HG02870 (cell line): Measurements from ENCODE around the gene CYTIP.

Source experiments
- ATAC-seq: cut with Tn5 transposase; IDR thresholded peaks from one replicate; pipeline ENCODE4 v1.9.1; 2021; ENCODE audit warnings: mild to moderate bottlenecking, moderate library complexity; ENCODE audit not compliant: unreplicated experiment

The CYTIP gene

DNA sequence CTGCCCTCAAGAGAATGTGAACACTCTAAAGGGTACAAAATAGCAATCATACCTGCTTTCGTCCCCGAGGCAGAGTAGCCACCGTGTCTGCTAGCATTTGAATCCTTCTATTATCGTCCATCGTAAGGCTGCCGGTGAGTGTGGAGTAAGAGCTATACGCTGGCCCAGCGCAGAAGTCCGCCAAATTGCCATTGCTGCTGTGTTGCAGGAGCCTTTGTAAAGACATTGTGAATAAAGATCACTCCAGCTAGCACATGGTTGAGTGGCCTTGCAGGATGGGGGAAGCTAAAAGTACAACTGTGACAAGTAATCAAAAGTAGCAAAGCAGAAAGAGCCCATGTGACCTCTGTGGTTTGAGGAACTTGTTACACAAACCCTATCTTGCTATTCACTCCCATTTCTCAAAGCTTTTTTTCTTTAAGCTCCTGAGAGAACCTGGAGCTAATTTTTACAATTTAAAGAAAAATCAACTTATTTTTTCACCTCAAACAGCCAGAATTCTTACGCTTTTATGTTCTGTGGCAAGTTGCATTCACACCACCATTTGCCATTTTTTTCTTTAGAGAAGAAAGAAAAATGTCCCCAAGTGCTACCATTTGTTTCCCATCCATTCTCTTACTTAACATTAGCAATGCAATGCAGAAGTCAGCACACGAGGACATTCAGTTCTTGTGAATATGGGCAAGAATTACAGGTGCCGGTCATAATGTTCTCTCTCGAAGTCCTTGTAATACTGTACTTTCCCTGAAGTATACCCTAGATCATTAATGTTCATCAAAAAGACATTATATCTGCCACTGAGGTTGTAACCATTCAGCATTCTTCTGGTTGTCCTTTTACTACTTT is at the start of gene CYTIP:
TSS of gene CYTIP (minus strand) at position 295 of the 846 bp plus-strand sequence. CDS start at position 226, 69 bp downstream.
- peak; percentile 41 for ATAC-seq

DNA sequence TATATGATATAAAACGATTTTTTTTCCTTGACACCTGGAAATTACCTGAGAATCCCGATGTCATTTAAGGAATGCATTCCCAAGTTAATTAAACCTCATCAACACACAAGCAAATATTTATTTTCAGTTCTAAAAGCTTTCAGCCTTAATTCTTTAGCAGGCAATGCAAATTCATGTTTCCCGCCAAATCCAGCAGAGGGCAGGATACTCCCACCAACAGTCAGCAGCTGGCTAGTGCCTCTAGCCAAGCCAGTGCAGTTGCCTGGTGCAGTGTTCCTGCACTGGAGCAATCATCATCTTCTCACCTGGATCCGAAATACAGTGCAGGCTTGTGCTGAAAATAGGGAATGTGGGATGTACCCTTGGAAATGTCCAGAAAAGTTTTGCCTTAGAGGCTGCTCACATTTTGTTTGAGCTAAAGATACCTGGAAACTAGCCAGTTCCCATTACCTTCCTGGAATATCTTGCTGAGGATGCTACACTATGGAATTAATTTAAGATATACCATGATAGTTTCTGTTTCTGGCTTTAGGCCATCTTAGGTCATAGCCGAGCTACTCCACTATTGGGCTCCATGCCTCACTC is 48.4 kb upstream of the CYTIP start:
- peak; percentile 94 for ATAC-seq

DNA sequence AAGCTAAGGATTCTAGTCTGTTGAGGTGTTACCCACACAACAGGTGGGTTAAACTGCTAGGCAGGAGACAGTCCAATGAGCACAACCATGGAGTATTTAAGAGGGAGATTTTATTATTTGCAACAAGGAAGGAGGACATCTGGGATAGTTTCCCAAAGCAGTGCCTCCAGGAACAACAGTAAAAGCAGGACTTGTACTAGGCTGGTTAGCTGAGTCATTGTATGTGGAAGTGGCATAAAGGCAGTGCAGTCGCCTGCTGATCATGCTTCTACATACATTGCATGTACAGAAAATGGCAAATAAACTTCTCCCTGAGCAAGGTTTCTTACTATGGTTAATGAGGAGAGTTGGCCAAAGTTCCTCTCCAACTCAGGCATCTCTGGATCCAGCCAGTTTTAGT is 46.1 kb upstream of the CYTIP start:
- no peak for ATAC-seq

DNA sequence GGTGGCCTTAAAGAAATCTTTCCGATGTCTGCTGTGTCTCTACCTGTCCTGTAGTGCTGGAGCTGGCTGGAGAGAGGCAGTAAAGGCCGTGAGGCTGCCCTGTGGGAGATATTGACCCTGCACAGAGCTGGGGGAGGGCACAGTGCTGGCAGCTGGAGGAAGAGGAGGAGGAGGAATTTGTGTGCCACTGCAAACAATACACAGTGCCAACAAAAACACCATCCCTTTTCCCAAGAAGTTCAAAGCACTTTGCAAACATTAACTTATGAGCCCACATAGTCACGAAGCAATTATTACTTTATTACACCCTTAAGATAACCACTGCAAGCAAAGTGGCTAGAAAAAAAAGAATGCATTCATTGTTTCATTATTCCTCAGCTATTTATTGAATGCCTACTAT is 45.0 kb upstream of the CYTIP start:
- no peak for ATAC-seq

DNA sequence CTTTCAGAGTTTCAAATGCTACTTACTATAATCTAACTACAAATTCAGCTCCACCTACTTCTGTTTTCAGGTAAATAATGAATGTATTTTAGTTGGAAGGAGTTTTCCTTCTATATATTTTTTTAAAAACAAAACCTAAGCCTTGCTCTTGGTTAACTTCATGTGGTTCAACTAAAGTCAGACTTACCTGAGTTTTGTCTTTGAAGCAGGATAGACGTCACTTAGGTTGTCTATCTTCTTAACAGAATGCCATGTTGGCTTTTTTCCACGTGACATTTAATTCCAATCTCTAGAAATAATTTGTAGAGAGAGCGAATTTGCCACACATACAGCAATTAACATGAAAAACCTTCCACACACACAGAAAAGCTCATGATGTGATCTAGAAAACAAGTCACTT is 43.9 kb upstream of the CYTIP start:
- ATAC-seq = no peak

DNA sequence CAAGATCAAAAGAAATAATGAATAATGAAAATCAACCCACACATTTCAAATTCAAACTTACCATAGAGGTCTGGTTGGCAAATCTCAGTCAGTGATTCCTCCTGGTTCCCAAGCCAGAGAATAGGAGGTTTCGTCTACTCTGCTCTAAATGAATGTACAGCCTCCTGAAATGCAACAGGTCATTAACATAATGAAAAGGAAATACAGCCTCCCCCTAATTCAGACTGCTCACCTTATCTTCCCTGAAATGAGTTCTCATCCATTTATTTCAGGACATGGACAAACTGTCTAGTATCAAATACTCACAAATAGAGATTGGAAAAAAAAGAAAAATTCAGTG is 43.4 kb upstream of the CYTIP start:
- ATAC-seq = no peak

DNA sequence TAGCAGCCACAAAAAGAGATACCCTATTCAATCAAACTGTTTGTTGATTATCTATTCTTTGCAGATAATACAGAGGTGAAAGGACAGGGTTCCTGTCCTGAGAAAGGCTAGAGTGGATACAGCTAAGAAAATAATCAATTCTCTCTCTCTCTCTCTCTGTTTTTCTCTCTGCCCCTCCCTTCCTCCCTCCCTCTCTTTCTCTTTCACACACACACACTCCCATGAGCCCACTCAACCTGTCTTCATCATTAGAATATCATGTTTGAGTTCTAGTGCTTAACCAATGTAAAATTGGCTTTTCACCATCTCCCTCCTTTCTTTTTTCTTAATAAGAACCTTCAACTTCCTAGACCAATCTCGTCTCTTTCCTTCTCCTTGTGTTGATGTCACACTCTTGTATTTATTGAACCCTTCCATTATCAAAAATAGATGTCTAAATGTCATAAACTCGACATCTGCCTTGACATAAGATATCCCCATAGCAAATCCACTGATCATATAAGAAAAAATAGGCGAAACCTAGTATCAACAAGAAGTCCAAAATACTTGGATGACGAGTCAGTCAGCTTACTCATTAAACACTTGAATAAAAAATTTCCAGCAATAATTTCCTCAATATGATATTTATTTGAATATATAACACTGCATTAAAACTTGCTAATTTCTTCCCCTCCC is 42.8 kb upstream of the CYTIP start:
- no peak for ATAC-seq

DNA sequence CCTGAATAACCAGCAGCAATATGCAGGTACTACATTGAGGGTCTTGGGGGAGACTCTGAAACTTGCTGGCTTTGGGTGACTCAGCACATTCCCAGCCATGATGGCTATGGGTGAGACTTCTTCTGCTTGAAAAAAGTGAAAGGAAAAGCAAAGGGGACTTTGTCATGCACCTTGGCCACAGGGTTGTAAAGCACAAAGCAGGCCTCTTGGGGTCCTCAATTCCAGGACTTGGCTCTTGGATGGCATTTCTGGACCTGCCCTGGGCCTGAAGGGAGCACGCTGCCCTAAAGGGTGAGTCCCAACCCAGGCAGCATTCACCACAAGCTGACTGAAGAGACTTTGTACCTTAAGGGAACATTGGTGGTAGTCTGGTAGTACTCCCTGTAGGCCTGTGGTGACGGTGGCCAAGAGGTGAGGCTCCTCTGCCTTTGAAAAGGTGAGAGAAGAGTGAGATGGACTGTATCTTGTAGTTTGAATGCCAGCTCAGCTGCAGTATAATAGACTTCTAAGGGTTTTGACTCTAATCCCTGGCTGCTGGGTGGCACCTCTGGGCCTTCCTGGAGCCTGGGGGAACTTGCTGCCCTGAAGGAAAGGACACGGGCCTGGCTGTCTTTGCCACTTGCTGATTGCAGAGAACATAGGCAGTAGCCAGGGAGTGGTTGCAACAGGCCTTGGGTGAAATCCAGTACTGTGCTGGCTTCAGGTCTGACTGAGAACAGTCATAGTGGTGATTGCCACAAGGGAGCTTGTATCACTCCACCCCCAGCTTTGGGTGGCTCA is 36.5 kb upstream of the CYTIP start:
- peak; percentile 90 for ATAC-seq

DNA sequence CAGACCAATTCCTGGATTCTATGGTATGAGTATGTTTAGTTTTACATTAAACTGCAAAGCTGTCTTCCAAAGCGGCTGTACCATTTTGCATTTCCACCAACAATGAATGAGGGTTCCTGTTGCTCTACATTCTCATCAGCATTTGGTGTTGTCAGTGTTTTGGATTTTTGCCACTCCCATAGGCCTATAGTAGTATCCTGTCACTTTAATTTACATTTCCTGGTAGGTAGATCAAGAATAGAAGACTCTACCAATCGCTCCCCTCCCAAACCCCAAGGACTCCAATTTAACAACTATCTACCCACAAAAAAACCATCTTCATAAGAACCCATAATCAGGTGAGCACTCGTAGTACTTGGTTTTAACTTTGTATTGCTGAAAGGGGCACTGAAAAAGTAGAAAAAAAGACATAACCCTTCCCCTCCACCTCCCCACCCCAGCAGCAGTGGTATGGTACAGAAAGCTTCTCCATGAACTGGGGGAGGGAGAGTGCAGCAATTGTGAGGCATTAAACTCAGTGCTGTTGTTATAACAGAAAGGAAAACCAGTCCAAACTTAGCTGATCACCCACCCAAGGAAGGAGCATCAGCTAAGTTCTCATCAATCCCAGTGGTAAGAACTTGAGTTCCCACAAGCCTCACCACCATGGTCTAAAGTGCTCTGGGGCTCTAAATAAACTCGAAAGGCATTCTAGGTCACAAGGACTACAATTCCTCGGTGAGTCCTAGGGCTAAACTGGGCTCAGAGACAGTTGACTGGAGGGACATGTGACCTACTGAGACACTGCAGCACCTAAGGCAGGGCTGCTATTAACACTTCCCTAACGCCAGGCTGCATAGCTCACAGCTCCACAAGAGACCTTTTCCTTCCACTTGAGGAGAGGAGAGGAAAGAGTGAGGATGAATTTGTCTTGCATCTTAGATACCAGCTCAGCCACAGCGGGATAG is 35.5 kb upstream of the CYTIP start:
- peak; percentile 29 for ATAC-seq

DNA sequence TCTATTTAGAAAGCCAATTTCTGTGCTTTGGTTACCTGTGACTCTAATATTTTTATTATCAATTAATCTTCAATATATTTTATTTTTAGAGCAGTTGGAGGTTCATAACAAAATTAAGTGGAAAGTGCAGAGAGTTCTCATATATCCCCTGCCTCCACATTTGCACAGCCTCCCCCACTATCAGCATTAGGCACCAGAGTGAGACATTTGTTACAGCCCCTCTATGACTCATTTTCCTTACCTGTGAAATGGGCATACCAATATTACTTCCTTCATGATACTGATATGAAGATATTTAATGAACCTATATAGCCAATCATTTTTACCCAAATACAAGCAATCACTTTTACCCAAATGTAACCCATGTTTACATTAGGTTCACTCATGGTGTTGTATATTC is 34.0 kb upstream of the CYTIP start:
- no peak for ATAC-seq

DNA sequence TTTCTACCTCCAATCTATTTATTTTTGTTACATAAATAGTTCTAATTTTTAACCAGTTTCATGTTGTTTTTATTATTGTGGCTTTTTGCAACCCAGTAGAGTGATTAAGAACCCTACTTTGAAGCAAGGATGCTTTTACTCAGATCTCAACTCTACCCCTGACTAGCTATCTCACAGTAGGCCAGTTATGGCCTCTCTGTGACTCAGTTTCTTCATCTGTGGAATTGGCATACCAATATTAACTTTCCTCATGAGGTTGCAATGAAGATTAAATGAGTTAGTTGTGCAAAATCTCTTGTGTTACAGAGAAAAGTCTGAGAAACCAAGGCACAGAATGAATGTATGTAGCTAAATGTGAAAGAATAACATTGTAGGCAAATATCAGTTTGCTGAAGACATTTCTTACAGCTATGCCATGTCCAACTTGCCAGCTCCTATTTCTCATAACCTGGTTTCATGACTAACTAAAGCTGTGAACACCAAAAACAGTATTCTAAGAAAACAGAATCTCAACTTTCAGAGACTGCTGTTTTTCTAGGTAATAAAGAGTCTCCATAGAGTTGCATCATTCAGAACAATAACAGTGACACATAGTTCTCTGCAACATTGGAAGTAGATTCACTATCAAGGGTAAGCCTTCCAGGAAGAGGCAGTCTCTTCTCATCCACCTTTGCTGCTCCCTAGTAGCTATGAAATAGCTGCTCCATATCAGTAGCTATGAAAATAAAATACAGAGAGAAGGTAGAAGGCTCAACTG is 33.2 kb upstream of the CYTIP start:
- ATAC-seq = no peak

DNA sequence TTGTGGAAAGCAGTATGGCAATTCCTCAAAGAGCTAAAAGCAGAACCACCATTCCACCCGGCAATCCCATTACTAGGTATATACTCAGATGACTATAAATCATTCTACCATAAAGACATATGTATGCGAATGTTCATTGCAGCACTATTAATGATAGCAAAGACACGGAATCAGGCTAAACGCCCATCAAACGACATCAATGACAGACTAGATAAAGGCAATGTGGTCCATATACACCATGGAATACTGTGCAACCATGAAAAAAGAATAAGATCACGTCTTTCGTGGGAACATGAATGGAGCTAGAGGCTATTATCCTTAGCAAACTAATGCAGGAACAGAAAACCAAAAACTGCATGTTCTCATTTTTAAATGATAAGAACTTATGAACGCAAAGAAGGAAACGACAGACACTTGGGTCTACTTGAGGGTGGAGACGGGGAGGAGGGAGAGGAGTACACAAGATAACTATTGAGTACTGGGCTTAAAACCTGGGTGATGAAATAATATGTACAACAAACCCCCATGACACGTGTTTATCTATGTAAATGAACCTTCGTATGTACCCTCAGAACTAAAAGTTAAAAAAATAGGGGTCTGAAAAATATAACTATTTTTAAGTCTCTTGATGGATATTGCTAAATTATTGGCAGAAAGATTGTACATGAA is 32.0 kb upstream of the CYTIP start:
- no peak for ATAC-seq

DNA sequence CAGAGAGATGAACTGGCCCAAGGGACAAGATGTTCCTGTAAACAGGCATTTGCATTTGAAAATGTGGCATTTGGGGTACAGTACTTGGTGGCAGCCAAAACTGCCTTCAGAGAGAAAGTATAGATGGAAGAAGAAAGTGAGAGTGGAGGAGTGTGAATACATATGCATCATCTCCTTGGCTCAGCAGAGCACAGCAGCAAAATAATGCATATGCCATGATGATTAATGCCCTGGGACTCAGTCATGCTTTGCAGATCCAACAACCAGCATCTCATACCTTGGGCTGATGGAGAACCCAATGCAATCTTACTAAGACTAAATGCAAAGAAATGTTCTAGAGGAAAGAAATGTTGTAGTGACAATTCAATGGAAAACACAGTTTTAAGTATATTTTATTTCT is 29.7 kb upstream of the CYTIP start:
- no peak for ATAC-seq

DNA sequence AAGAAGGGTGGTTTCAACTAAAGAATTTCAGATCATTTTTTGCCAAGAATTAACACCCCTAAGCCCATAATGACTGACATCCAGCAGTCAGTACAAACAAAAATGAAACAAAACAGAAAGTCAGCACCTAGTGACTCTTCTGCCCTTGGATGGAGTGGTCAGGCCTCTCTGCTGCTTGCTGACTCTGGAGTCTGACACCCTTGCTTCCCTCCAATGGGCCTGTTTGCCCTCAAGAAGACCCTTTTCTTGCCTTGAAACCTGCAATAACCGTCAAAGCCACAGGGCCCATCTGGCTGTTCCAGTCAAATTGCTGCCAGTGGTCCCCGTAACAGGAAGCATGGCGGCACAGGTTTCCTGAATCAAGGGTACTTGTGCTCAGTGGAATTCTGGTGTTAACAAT is 27.2 kb upstream of the CYTIP start:
- ATAC-seq = no peak

DNA sequence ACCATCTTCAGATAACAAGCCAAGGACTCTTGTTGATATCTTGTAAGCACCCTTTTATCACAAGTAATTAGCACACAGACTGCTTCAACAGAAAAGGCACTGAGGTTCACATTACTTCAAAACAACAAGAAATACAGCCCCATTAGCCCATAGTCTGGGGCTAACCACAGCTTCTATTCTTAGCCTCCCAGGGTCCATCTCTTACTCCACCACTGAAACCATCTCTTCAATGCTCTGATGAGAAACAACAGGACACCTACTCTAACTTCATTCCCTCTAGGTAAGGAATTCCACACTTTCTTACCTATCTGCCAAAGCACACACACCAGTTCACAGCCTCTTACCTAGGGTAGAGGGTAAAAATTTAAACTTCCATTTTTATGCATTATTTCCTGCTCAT is 26.4 kb upstream of the CYTIP start:
- peak; percentile 52 for ATAC-seq

DNA sequence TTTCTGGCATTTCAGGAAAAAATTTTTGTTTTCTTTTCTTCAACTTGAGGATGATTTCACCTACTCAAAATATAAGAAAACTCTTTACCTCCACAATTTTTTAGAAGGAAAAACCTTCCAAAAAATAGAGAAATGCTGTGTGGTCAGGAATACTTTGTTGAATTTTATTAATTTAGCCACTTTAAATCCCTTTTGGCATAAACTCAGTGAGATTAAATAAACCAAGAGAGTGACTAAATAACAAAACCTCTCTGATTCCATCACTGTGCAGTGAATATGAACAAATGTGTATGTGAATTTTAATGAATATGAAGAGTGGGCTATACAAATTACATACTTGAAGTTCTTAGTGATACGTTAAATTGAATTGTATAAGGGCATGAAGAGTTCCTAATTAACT is 25.8 kb upstream of the CYTIP start:
- no peak for ATAC-seq

DNA sequence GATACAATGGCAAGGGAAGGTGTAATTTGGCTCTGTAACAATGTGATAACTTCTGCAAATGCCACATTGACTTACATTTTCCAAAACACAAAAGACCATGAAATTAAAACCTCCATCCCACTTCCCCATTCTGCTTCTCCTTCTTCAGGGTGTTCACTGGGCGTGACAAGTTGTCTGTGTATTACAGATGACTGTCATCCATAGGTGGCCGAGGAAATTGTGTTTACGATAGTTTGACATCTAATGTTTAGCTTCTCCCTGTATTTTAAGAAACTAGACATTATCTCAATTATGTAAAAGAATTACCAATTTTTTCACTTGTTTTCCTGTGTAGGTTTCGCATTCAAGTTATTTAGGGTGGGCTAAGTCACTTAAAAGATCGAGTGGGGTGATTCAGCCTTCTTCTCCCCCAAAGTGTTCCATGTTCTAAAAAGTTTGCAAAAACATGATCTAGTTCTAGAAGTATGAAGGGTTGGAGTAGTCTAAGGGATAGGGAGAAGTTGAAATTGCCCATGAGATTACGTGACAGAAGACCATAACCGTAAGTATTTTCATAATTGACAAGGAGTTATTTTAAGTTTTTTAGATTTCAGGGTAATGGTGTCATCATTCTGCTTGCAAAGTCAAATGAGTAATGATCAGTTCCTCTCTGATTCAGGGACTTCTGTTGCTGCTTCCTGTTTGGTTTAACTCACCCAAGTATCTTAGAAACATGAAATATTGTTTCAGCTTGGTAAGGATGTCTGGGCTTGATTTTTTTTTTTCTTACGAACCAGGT is 25.2 kb upstream of the CYTIP start:
- ATAC-seq = peak; percentile 86

DNA sequence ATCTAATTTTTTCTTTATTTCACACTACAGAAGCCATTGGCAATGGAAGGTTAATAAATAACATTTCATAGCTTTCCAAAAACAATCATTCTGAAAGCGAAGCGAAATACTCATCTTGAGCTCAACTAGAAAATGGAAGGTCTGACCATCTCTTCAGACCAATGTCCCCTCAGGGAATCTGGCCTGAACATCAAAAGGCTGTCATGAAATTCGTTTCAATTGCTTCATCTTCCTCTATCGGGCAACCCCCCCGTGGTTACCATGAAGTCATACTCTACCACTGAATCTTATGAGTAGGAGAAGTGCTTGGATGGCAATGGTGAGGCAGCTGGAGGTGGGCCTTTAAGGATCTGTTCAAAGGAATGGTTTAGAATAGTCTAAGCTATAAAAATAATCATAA is 22.9 kb upstream of the CYTIP start:
- no peak for ATAC-seq
